ENCODE data around the gene MAML1. TPM values are rescaled to one million over a fixed set of nuclear protein-coding genes. Genes with fewer than 3 reads are reported as not detected.

Gene MAML1
- total RNA-seq, 1 experiment from 2014 or later = 34.0 TPM

- ChIA-PET CTCF (no interaction called here), POLR2A (ENCODE audit: unreplicated experiment) (no interaction called here)
- peaks cover 39% of the 10 kb centered on the region for H3K4me1 ChIP-seq (replicated peaks; ENCODE audit: insufficient read depth)
- H3F3A ChIP-seq (ENCODE audit: insufficient read depth, low read depth) = peaks cover 65% of the 10 kb centered on the region
- TF ChIP-seq EZH2 (IDR thresholded peaks at IDR 0.05; ENCODE audit: low read depth) = no peak
- TF ChIP-seq, protein P1, sequence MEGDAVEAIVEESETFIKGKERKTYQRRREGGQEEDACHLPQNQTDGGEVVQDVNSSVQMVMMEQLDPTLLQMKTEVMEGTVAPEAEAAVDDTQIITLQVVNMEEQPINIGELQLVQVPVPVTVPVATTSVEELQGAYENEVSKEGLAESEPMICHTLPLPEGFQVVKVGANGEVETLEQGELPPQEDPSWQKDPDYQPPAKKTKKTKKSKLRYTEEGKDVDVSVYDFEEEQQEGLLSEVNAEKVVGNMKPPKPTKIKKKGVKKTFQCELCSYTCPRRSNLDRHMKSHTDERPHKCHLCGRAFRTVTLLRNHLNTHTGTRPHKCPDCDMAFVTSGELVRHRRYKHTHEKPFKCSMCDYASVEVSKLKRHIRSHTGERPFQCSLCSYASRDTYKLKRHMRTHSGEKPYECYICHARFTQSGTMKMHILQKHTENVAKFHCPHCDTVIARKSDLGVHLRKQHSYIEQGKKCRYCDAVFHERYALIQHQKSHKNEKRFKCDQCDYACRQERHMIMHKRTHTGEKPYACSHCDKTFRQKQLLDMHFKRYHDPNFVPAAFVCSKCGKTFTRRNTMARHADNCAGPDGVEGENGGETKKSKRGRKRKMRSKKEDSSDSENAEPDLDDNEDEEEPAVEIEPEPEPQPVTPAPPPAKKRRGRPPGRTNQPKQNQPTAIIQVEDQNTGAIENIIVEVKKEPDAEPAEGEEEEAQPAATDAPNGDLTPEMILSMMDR (conservative IDR thresholded peaks at IDR 0.05) = no peak
- peaks cover 28% of the 10 kb centered on the region for H3K36me3 ChIP-seq (ENCODE audit: low read depth)
- no TSS peak for BruUV-seq (replicated peaks)
- H3K79me2 ChIP-seq (ENCODE audit: low read depth) = peaks cover 26% of the 10 kb centered on the region
- H3K4me3 ChIP-seq = peak overlapping the region; percentile 77
- peak overlapping the region; percentile 86 for H3K4me2 ChIP-seq
- H2AFZ ChIP-seq = no peak overlapping the region
- H3K27ac ChIP-seq = peak overlapping the region; percentile 74
- H3K9me3 ChIP-seq (ENCODE audit: insufficient read depth, low read depth) = no peaks in the 10 kb centered on the region
- H3K27me3 ChIP-seq (ENCODE audit: insufficient read depth, low read depth) = no peaks in the 10 kb centered on the region
- H3K9me2 ChIP-seq (ENCODE audit: insufficient read depth) = no peaks in the 10 kb centered on the region
- peaks cover 40% of the 10 kb centered on the region for H4K20me1 ChIP-seq (ENCODE audit: insufficient read depth)
- no peak for DNase-seq
- intact Hi-C loops (cut with micrococcal nuclease; ENCODE audit: unreplicated experiment) = loop anchor here (5.0 to 10.0 kb wide), 4 partner anchors 106 to 1456 kb away; partner anchors contain the start of genes HNRNPH1, MRNIP and TBC1D9B
Measured at GRCh38 chr5:179730852-179731251, 1.8 kb upstream of the MAML1 start.

DNA sequence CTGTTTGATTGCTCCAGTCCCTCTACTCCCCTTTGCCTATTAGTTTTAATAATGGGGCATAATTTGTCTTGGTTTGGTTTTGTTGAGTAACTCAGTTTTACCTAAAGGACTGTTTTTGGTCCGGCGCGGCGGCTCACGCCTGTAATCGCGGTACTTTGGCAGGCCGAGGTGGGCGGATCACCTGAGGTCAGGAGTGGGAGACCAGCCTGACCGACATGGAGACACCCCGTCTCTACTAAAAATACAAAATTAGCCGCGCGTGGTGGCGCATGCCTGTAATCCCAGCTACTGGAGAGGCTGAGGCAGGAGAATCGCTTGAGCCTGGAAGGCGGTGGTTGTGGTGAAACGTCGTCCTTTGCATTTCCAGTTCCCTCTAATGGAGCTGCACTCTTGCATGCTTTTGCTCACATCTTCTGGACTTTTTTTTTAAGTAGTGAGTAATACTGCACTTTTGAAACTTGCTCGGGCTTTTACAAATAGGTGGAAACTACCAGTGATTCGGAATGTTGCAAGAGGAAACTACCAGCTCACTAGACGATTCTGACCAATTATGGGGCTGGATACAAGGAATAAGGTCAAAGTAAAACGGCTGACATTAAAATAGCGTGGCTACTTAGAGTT is 721 bp upstream of the MAML1 start:
- ChIA-PET CTCF (interaction anchor here (0.6 to 0.8 kb wide), 2 partner anchors 17 to 24 kb away, joined by 4 to 5 read pairs; no protein-coding TSS in a partner anchor), POLR2A (ENCODE audit: unreplicated experiment) (interaction anchor here (0.5 to 1.4 kb wide), 10 partner anchors 9 to 181 kb away, joined by 3 to 13 read pairs (median 4); partner anchors contain the start of gene HNRNPH1)
- TSS peak; percentile 85 for BruUV-seq (replicated peaks)
- Histone ChIP-seq H3K4me3 (peak overlapping the region; percentile 77), H2AFZ (peak overlapping the region; percentile 46; the same call in 1 of the 2 replicates), H3K36me3 (ENCODE audit: low read depth) (peaks cover 20% of the 10 kb centered on the region; the same call in 1 of the 2 replicates), H3K27ac (peak overlapping the region; percentile 74), H3K9me2 (ENCODE audit: insufficient read depth) (no peaks in the 10 kb centered on the region), H3K27me3 (ENCODE audit: insufficient read depth, low read depth) (no peaks in the 10 kb centered on the region), H3K9me3 (ENCODE audit: insufficient read depth, low read depth) (no peaks in the 10 kb centered on the region), H3K4me2 (peak overlapping the region; percentile 86), H3K79me2 (ENCODE audit: low read depth) (peaks cover 35% of the 10 kb centered on the region), H3K4me1 (replicated peaks; ENCODE audit: insufficient read depth) (peaks cover 39% of the 10 kb centered on the region), H3F3A (ENCODE audit: insufficient read depth, low read depth) (peaks cover 54% of the 10 kb centered on the region), H4K20me1 (ENCODE audit: insufficient read depth) (peaks cover 40% of the 10 kb centered on the region)
- DNase-seq = peak; percentile 48 to 87
- intact Hi-C loops (cut with micrococcal nuclease; ENCODE audit: unreplicated experiment) = loop anchor here (1.0 to 10.0 kb wide), 7 partner anchors 34 to 1455 kb away; partner anchors contain the start of genes CANX, HNRNPH1, MRNIP and TBC1D9B
- TF ChIP-seq EZH2 (IDR thresholded peaks at IDR 0.05; ENCODE audit: low read depth) = no peak
- TF ChIP-seq, protein P1 (conservative IDR thresholded peaks at IDR 0.05) = no peak

- H3K79me2 ChIP-seq (ENCODE audit: low read depth) = peaks cover 48% of the 10 kb centered on the region
Measured at GRCh38 chr5:179732918-179733771, 523 bp downstream of the MAML1 start.

More at GRCh38 chr5:179732918-179733771, 523 bp downstream of the MAML1 start:
- intact Hi-C loops (cut with micrococcal nuclease; ENCODE audit: unreplicated experiment) = loop anchor here (1.0 to 10.0 kb wide), 7 partner anchors 35 to 1454 kb away; partner anchors contain the start of genes CANX, HNRNPH1, MRNIP and TBC1D9B
- Histone ChIP-seq H3K9me2 (ENCODE audit: insufficient read depth) (no peaks in the 10 kb centered on the region), H3K4me2 (peak overlapping the region; percentile 95), H3K36me3 (ENCODE audit: low read depth) (peaks cover 14% of the 10 kb centered on the region; the same call in 1 of the 2 replicates), H4K20me1 (ENCODE audit: insufficient read depth) (peaks cover 39% of the 10 kb centered on the region), H3F3A (ENCODE audit: insufficient read depth, low read depth) (peaks cover 42% of the 10 kb centered on the region), H3K27me3 (ENCODE audit: insufficient read depth, low read depth) (no peaks in the 10 kb centered on the region), H3K4me3 (peak overlapping the region; percentile 77), H3K9me3 (ENCODE audit: insufficient read depth, low read depth) (no peaks in the 10 kb centered on the region), H2AFZ (peak overlapping the region; percentile 74), H3K27ac (peak overlapping the region; percentile 26), H3K4me1 (replicated peaks; ENCODE audit: insufficient read depth) (peaks cover 39% of the 10 kb centered on the region)
- TF ChIP-seq, protein P1 (conservative IDR thresholded peaks at IDR 0.05) = no peak
- no peak for TF ChIP-seq EZH2 (IDR thresholded peaks at IDR 0.05; ENCODE audit: low read depth)
- POLR2A ChIA-PET (ENCODE audit: unreplicated experiment) = interaction anchor here (0.6 to 1.4 kb wide), 3 partner anchors 61 to 109 kb away, joined by 3 to 11 read pairs (median 4); partner anchors contain the start of gene HNRNPH1
- BruUV-seq (replicated peaks) = no TSS peak
- peak in 1 of 2 experiments; percentile 47 for DNase-seq
- CTCF ChIA-PET = interaction anchor here (0.8 kb wide), 1 partner anchor 22 kb away, joined by 4 read pairs; no protein-coding TSS in a partner anchor

All from PC-9 (cell line).